Measurements from ENCODE around the gene PCSK6. TPM values are rescaled to one million over a fixed set of nuclear protein-coding genes. Genes with fewer than 3 reads are reported as not detected.

The PCSK6 gene
- total and polyA plus RNA-seq, 2 donors from 2014 or later = 3.8 to 7.3 TPM

DNA sequence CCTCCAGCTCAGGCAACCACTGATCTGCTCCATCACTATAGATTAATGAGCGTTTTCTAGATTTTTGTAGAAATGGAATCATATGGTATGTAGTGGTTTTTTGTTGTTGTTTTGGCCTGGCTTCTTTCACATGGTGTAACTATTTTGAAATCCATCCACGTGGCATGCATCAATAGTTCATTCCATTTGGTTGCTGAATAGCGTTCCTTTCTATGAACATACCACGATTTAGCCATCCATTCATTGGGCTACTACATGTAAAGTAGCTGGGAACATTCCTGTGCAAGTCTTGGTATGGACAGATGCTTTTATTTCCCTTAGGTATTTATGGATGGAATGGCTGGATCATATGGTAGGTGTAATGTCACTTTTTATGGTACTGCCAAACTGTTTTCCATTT is 227.0 kb downstream of the PCSK6 start:
- Histone ChIP-seq H3K4me3 (ENCODE audit: low read length in 3 of 3) (no peak overlapping the region), H3K9ac (ENCODE audit: low read length in 3 of 3) (no peak overlapping the region), H3K9me3 (ENCODE audit: control insufficient read depth in 2 of 3, insufficient read depth in 1 of 3, low read length in 3 of 3) (no peaks in the 10 kb centered on the region), H3K4me1 (ENCODE audit: control insufficient read depth in 2 of 3, insufficient read depth in 2 of 3, low read depth in 1 of 3, low read length in 3 of 3) (peaks cover 0 to 7% (median 4%) of the 10 kb centered on the region in 3 donors), H3K36me3 (ENCODE audit: control insufficient read depth in 2 of 3, insufficient read depth in 3 of 3, low read length in 3 of 3) (no peaks in the 10 kb centered on the region), H3K27ac (ENCODE audit: low read depth in 2 of 2, low read length in 2 of 2) (no peak overlapping the region), H3K27me3 (ENCODE audit: control insufficient read depth, insufficient read depth, low read length) (no peaks in the 10 kb centered on the region)
- intact Hi-C loops (cut with DNase I) = no loop called here
- no peak for FAIRE-seq
- TF ChIP-seq, protein P1, sequence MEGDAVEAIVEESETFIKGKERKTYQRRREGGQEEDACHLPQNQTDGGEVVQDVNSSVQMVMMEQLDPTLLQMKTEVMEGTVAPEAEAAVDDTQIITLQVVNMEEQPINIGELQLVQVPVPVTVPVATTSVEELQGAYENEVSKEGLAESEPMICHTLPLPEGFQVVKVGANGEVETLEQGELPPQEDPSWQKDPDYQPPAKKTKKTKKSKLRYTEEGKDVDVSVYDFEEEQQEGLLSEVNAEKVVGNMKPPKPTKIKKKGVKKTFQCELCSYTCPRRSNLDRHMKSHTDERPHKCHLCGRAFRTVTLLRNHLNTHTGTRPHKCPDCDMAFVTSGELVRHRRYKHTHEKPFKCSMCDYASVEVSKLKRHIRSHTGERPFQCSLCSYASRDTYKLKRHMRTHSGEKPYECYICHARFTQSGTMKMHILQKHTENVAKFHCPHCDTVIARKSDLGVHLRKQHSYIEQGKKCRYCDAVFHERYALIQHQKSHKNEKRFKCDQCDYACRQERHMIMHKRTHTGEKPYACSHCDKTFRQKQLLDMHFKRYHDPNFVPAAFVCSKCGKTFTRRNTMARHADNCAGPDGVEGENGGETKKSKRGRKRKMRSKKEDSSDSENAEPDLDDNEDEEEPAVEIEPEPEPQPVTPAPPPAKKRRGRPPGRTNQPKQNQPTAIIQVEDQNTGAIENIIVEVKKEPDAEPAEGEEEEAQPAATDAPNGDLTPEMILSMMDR (IDR thresholded peaks at IDR 0.05; ENCODE audit: borderline replicate concordance, extremely low read depth, insufficient read depth) = no peak
- DNase-seq = no peak

DNA sequence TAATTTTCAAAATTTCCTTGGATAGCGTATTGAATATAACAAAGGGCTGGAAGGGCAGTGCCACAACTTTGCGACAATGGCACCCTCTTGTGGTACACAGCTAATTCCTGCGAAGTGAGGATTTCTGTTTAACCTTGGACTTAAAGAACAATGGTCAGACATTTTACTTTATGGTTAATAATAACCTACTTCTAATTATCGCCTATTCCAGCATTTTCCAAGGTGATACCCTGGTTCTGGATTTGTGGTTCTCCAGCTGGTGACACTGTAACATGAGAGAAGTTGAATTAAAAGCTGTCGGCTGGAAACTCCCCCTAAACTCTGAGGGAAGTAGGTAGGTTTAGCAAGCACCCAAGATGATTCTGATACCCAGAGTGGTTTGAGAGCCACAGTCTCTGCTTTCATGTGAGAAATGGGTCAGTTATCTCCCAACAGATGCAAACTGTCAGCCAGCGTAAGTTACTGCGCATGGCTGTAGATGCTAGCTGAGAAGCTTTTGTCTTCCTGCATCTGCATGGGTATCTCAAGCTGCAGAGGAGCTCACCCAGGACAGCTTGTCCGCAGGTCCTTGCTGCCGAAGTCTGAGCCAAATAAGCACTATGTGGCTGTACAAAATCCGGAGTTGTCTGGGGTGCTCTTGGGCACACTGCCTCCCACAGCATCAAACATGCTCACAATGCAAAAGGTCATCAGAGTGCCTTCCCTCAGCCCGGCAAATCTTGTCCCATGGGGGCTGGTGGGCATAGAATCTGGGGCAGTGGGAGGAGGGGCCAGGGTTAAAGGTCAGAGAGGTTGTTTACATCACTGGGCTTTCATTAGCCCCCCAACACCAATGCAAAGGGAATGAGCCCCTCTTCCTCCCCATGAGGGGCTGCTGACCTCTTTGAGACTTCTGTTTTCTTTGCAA is 231.0 kb downstream of the PCSK6 start:
- peak in 4 of 5 donors; percentile 73 to 90 (median 81) for DNase-seq
- H3K9me3 ChIP-seq (ENCODE audit: control insufficient read depth in 2 of 3, insufficient read depth in 1 of 3, low read length in 3 of 3) = no peaks in the 10 kb centered on the region
- intact Hi-C loops (cut with DNase I) = loop anchor here (5.0 kb wide), 2 partner anchors 171 to 246 kb away; no protein-coding TSS in a partner anchor
- H3K27ac ChIP-seq (ENCODE audit: low read depth in 2 of 2, low read length in 2 of 2) = no peak overlapping the region
- no peak overlapping the region for H3K9ac ChIP-seq (ENCODE audit: low read length in 3 of 3)
- peaks cover 0 to 7% (median 4%) of the 10 kb centered on the region in 3 donors for H3K4me1 ChIP-seq (ENCODE audit: control insufficient read depth in 2 of 3, insufficient read depth in 2 of 3, low read depth in 1 of 3, low read length in 3 of 3)
- TF ChIP-seq, protein P1 (IDR thresholded peaks at IDR 0.05; ENCODE audit: borderline replicate concordance, extremely low read depth, insufficient read depth) = peak; percentile 89
- peak; percentile 90 for FAIRE-seq
- H3K36me3 ChIP-seq (ENCODE audit: control insufficient read depth in 2 of 3, insufficient read depth in 3 of 3, low read length in 3 of 3) = no peaks in the 10 kb centered on the region
- H3K4me3 ChIP-seq (ENCODE audit: low read length in 3 of 3) = no peak overlapping the region
- H3K27me3 ChIP-seq (ENCODE audit: control insufficient read depth, insufficient read depth, low read length) = no peaks in the 10 kb centered on the region

DNA sequence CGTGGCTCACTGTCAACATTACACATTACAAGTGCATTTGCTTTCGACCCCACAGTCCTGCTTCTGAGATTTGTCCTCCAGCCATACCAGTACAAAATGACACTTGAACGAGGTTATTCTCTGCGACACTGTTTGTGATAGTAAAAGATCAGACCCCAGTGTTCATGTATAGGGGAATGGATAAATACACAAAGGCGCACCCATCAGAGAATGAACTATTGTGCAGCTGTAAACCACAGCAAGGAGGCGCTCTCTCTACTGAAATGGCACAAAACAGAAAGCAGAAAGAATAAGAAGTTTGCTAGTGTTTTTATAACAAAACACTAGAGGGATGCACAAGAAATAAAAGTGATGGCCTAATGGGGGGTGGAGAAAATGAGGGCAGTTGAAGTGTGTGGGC is 232.8 kb downstream of the PCSK6 start:
- no peak for DNase-seq
- TF ChIP-seq, protein P1 (IDR thresholded peaks at IDR 0.05; ENCODE audit: borderline replicate concordance, extremely low read depth, insufficient read depth) = no peak
- no peak for FAIRE-seq
- Histone ChIP-seq H3K36me3 (ENCODE audit: control insufficient read depth in 2 of 3, insufficient read depth in 3 of 3, low read length in 3 of 3) (no peaks in the 10 kb centered on the region), H3K4me3 (ENCODE audit: low read length in 3 of 3) (no peak overlapping the region), H3K9me3 (ENCODE audit: control insufficient read depth in 2 of 3, insufficient read depth in 1 of 3, low read length in 3 of 3) (no peaks in the 10 kb centered on the region), H3K27ac (ENCODE audit: low read depth in 2 of 2, low read length in 2 of 2) (no peak overlapping the region), H3K4me1 (ENCODE audit: control insufficient read depth in 2 of 3, insufficient read depth in 2 of 3, low read depth in 1 of 3, low read length in 3 of 3) (peaks cover 0 to 11% (median 7%) of the 10 kb centered on the region in 3 donors), H3K27me3 (ENCODE audit: control insufficient read depth, insufficient read depth, low read length) (no peaks in the 10 kb centered on the region), H3K9ac (ENCODE audit: low read length in 3 of 3) (no peak overlapping the region)
- intact Hi-C loops (cut with DNase I) = loop anchor here (5.0 kb wide), 2 partner anchors 169 to 244 kb away; no protein-coding TSS in a partner anchor
